Peyer's patch (tissue), 4 donors: ENCODE results near the gene NEUROD6.

Experiments
- CTCF ChIP-seq, 6 experiments: fragments of 450-650 bp in 4 of 6; fragments of 200-600 bp in 2 of 6; sonication (generic) in 1 of 6; IDR thresholded peaks; one replicate each; pipeline ENCODE4 v1.5.1; 2017 to 2019; ENCODE audit warnings: antibody characterized with exemption in 6 of 6, mild to moderate bottlenecking in 3 of 6, moderate library complexity in 1 of 6
- POLR2A ChIP-seq, 2 donors: fragments of 450-650 bp; IDR thresholded peaks; one replicate each; pipeline ENCODE4 v1.5.1; 2017; ENCODE audit warnings: antibody characterized with exemption in 2 of 2, mild to moderate bottlenecking in 2 of 2, moderate library complexity in 2 of 2

DNA sequence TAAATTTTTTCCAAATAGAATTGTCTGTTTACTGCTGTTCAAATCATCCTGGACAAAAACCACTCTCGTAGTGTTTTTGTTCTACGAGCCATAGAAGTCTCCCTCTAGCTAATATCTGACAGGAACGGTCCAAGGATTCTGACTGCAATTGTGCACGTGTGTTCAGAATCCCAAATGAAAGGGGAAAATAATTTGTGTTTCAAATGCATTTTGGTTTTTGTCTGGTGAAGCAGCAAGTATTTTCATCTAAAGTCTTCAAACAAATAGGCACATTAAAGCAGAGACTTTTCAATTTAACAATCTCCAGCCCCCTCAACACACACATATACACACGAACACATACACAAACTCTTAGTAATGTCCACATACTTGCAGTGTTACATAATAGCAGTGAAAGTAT is 475 bp downstream of the NEUROD6 start:
- TF ChIP-seq POLR2A (IDR thresholded peaks at IDR 0.05) (no peak), CTCF (IDR thresholded peaks at IDR 0.05) (no peak)
